ENCODE data around the gene SRP14. TPM values are rescaled to one million over a fixed set of nuclear protein-coding genes. Genes with fewer than 3 reads are reported as not detected.

The SRP14 gene
- total and polyA plus RNA-seq, 9 of the 15 experiments (the other 6 are each of a cell fraction or from before 2014, with no cell fraction given), result 161 to 1,097 (median 402) TPM

DNA sequence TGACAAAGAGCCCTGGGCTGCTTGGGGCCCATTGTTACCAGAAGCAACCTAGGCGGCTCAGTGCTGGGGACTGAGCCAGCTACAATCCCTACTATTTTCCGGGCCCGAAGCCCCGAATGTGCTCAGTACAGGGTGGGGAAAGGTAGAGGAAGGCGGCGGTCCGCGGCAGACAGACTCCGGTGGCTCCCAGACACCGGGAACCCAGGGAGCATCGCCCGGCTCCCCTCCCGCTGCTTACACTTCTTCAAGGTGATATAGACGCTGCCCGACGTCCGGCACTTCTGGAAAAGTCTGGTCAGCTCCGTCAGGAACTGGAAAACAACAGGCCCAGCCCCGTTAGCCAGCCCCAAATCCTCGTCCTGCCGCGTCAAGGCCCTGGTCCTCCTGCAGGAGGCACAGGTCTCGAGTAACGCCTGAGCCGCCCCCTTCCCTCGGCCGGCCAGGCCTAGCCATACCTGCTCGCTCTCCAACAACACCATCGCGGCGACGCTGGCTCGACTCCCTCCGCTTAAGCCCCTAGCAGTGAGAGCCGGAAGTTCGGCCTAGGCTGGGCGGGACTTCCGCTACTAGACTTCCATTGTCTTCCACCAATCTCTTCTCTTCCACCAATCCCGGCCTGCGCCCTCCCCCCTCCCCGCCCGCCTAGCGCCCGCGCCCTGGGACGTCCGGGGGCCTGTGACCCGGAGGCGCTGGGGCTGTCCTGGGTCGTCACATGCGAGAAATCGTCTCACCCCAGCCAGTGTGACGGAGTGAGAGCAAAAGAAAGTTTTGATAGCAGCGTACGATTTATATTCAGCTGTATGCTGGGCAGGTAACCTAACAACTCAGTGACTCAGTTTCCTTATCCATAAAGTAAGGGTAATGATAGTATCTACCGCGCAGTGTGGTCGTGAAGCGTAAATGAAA, at the start of gene SRP14 (continued):
- TF ChIP-seq MGA (IDR thresholded peaks at IDR 0.05), result no peak
- TF ChIP-seq ETS2 (tag; IDR thresholded peaks at IDR 0.05; ENCODE audit: borderline replicate concordance, poor library complexity, severe bottlenecking), result no peak
- TF ChIP-seq BMI1 (IDR thresholded peaks at IDR 0.05; ENCODE audit: low read length), result no peak
- TF ChIP-seq ZNF263 (CRISPR knock-in tag; IDR thresholded peaks at IDR 0.05; ENCODE audit: borderline replicate concordance), result 0 out of 2 replicates have a peak, but pooled peaks have one; percentile 28
- TF ChIP-seq HCFC1 (IDR thresholded peaks at IDR 0.05; ENCODE audit: low read depth, low read length), result peak; percentile 64
- TF ChIP-seq ZNF407 (IDR thresholded peaks at IDR 0.05; ENCODE audit: low read depth), result no peak

All from K562 (cell line).